A673 (cell line): Measurements from ENCODE around the gene SRMS.
"Not testable (repeated sequence)": the region's sequence is repeated elsewhere in the genome, so short reads cannot be mapped to it uniquely, and the experiment has no call there.

Experiments used
- CTCF ChIP-seq: fragments of 300-800, 200-600 bp; sonication (generic); conservative IDR thresholded peaks from 2 replicates; pipeline ENCODE4 v1.5.1; 2017; ENCODE audit warnings: low read depth, mild to moderate bottlenecking, antibody characterized with exemption, low read length, moderate library complexity, mixed read lengths
- EZH2 ChIP-seq: fragments of 200-600 bp; sonication (generic); IDR thresholded peaks from 2 replicates; pipeline ENCODE4 v1.6.1; 2017; ENCODE audit warnings: borderline replicate concordance, low read depth, mild to moderate bottlenecking, mixed read lengths, antibody characterized with exemption, low read length; ENCODE audit not compliant: poor library complexity, severe bottlenecking

GRCh38 chr20:63559485-63560332 lies 12.2 kb upstream of the SRMS start:
- not testable (repeated sequence) for TF ChIP-seq CTCF, EZH2
